GM19193 (cell line): ENCODE results near the gene MAS1.

ENCODE experiments used
- POLR2A ChIP-seq: IDR thresholded peaks from 4 replicates; pipeline ENCODE4 v1.6.1; 2011; ENCODE audit not compliant: insufficient read depth, insufficient read length; ENCODE audit errors: extremely low read depth

MAS1 gene

DNA sequence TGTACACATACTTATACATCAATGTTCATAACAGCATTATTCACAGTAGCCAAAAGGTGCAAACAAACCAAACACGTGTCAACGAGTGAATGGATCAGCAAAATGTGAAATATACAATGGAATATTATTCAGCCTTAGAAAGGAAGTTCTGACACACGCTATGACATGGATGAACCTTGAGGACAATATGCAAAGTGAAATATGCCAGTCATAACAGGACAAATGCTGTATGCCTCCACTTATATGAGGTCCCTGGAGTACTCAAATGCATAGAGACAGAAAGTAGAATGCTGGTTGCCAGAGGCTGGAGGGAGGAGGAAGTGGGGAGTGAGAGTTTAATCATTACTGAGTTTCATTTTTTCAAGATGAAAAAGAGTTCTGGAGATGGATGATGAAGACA is 40.3 kb downstream of the MAS1 start:
- TF ChIP-seq POLR2A, result no peak

DNA sequence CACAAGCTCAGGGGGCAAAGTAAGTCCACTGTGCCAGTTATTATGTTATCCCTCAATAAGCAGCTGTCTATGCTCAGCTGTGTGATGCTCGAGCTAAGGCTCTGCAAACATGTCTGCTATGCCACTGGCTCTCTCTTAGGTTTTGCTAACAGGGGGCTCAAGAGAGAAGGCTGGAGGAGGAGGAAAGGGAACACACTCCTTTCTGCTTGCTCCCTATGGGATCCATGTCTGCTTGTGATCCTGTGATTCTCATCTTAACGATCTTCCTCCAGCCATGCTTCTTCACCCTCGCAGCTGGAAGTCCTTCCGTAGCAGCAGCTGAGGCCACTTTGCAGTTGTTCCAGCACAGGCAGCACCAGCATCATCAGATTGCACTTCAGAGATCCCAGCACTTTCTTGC is 41.1 kb downstream of the MAS1 start:
- no peak for TF ChIP-seq POLR2A

DNA sequence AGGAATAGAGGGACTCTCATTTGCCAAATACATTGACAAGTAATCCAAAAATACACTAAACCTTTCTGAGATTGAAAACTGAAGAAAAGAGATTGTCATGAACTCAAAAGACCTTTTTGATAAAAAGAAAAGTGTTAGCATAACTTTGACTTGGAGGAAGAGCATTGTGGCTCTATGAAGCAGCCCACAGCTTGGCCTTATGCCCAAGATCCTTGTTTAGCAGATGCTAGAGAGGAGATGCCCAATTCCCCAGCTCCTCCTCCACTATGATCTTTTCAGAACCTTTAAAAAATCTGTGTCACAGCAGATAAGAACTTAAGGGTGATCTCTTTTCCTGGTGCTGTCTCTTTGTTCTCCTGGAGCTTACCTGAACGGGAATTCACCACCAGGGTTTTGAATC is 42.3 kb downstream of the MAS1 start:
- TF ChIP-seq POLR2A, result no peak

DNA sequence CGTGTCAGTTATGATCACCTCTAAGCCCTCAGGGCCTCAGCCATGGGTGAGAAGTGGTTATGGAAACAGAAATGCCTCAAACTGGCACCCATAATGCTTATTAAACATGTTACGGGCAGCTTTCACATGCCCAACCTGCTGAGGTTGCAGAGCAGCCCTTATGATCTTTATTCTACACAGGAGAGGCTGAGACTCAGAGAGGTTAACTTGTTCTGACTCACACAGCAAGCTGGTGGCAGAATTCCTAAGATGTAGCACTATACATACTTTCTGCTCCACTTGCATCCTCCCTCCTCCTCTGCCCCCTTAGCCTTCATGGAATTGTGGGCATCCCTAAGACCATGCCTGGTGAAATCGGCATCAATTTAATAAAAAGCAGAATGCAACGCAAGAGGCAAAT is 43.4 kb downstream of the MAS1 start:
- TF ChIP-seq POLR2A, result no peak

DNA sequence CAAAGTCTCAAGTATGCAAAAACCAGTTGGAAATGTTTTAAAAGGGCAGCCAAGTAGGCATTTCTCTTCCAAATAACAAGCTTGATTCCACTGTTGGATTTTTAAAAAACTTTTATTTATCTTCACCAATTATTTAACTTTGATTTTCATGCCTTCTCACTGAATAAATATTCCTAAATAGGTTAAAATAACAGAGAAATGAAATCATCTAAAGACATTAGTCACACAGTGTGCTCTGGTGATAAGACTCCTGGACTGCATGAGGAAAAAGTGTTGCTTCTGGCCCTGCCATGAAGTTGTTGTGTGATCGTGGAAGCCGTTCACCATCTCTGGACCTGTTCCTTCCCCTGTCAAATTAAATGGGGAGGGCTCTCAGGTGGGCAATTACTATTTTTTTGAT is 44.3 kb downstream of the MAS1 start:
- no peak for TF ChIP-seq POLR2A

DNA sequence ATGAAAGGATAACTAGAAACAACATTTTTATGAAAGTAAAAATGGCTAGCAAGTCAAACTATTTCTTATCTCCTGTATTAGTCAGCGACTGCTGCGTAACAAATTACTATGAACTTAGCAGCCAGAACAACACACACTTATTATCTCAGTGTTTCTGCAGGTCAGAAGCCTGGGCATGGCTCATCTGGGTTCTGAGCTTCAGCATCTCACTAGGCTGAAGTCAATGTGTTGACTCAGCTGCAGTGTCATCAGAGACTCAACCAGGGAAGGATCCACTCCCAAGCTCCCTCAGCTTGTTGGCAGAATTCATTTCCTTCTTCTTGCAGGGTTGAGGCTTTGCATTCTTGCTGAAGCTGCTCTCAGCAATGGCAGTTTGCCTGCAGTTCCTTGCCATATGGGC is 44.8 kb downstream of the MAS1 start:
- no peak for TF ChIP-seq POLR2A

DNA sequence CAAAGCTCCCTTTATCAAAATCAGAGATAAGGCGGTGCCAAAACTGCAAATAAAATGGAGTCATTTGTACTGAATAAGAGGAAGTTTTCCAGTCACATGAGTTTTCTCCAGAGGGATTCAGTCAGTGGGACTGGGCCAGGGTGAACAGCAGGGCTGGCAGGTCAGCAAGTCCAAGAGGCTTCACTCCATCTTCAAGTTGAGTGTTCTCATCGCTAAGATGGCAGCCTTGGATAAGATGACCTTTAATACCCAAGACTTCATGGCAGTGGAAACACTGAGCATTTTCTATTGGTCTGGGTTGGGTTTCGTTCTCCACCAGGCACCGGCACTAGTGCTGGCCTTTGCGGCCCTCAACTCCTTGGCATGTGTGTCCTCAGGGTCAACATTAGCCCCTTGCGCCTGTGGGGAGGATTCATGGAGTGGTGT is 48.8 kb downstream of the MAS1 start:
- no peak for TF ChIP-seq POLR2A
